ENCODE results near the gene CACNA1C. TPM values are rescaled to one million over a fixed set of nuclear protein-coding genes. Genes with fewer than 3 reads are reported as not detected.

The CACNA1C gene
- total RNA-seq, 2 donors from 2014 or later: 4.4 to 10.1 TPM

DNA sequence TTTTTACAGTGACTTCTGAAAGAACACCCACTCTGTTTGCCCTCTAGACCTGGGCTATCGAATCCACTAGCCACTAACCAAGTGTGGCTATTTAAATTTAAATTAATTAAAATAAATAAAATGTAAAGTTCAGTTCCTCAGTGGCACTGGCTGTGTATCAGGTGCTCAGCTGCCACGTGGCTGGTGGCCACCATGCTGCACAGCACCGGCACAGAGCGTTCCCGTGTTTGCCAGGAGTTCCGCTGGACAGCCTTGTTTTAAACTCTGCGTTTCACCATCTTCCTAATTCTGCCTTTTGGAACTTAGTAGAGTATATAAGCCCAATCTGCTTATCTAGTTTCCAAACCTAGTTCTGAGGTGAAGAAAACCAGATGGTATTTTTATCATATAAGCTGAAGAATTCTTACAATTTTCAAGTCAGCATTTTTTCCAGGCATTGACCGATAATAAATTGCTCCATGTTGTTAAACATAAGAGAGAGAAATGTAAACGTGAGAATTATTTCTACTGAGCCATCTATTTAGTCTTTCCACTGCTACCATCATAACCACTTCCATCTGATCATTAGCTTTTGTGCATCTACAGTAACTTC, 339.0 kb downstream of the CACNA1C start:
- ATAC-seq (no peak), DNase-seq (peak in 1 of 2 donors; percentile 21)
- intact Hi-C loops (cut with DNase I, micrococcal nuclease): no loop called here

DNA sequence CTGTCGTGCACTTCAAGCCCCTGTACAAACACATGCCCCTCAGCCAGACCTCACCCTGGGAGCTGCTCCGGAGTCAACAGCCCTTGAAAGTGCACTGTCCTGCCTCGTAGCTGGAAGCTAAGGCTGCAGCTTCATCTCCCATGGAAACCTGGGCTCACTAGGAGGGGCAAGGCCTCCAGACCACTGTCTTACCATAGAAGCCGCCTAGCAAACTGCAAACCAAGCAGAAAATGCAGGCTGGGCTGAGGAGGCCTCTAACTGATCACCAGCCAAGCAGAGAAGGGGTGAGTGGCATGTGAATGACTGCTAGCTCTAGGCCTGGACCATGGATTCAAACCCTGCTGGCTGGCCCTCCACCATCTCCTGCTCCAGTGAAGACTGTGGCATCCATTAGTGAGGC, 340.2 kb downstream of the CACNA1C start:
- no peak for ATAC-seq
- intact Hi-C loops (cut with DNase I, micrococcal nuclease): no loop called here
- DNase-seq: no peak

DNA sequence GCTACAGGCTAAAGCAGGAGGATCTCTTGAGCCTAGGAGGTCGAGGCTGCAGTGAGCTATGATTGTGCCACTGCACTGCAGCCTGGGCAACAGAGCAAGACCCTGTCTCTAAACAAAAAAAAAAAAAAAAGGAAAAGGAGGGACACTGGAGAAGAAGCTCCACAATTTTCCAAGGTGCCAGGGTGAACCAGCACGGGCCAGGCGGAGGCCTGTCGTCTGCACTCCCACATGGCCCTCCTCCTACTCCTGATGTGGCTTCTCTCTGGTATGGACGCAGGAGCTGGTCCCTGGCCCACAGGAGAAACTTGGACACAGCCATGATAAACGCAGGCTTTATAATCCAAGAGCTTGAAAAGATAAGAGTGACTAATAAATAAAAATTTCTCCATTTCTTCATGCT, 341.2 kb downstream of the CACNA1C start:
- DNase-seq (no peak), ATAC-seq (no peak)
- intact Hi-C loops (cut with DNase I, micrococcal nuclease): no loop called here

DNA sequence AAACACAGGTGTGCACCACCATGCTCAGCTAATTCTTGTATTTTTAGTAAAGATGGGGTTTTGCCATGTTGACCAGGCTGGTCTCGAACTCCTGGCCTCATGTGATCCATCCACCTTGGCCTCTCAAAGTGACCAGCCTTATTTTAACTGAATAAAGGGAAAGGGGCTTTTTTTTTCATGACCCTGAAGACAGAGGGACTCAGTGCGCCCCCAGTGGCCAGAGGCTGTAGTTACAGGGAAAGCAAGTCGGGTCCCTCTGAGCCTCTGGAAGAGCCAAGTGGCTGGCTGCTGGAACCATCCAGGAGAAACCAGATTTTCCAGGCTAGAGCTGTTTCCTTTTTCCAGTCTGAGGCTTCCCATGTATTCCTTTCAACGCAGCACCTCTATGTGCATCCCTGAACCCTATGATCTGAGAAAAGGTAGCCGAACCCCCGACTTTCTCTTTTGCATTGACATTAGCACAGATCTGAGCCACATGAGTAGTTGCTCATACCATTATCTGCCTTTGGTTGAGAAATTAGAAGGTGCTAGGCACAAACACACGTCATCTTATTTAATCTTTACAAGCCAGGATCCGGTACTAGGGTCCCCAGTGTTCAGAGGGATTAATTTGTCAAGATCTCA, 342.7 kb downstream of the CACNA1C start:
- peak in 1 of 2 donors; percentile 50 for DNase-seq
- intact Hi-C loops (cut with DNase I, micrococcal nuclease): no loop called here
- peak; percentile 50 for ATAC-seq

DNA sequence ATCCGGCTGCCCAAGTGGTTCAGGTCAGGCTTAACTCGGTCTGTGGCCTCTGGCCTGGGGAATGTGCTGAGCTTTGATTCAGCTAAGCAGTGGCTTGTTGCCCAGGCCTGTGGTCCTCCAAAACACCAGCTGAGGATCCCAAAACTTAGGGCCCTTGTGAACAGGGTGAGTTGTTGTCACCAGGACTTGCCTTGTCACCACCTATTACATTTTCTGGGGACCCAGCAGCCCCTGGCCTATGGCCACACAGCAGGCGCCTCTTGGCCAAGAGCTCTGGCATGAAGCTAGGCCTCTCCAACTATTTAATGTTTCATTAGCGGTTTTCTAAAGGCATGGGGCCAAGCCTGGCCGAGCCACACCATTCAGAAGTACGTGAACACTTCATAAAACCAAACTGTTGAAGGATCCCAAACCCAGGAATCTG, 343.7 kb downstream of the CACNA1C start:
- DNase-seq (peak in 1 of 2 donors; percentile 21), ATAC-seq (no peak)
- intact Hi-C loops (cut with DNase I, micrococcal nuclease): no loop called here

DNA sequence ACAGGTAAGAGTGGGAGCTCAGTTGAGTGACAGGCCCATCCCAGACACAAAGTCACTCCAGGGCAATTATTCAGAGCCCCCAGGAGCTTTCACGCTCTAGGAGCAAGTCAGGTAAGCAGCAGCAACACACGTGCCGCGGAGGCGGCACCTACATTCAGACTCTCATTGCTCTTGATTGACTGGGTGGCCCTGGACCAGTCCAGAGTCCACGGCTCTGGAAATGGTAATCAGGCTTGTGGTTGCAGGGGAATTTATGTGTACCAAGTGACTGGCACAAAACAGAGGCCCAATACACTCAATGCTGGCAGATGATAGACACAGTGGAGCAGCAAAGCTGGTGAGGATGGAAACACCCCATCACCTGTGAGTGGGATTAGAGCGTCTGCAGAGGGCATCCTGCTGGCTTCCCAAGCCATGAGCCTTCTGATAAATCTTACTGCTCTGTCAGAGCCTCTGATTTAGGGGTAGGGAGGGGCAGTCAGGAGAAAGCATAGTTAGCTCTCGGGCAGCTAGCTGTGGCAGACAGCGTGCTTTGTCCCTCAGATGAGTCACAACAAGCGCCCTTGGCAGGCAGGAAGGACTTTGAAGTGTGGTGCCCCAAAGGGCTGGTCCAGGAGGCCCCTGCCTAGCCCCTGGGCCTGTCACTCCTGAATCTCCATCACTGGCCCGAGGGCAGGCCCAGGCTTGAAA, 344.7 kb downstream of the CACNA1C start:
- ATAC-seq (no peak), DNase-seq (no peak)
- intact Hi-C loops (cut with DNase I, micrococcal nuclease): no loop called here

DNA sequence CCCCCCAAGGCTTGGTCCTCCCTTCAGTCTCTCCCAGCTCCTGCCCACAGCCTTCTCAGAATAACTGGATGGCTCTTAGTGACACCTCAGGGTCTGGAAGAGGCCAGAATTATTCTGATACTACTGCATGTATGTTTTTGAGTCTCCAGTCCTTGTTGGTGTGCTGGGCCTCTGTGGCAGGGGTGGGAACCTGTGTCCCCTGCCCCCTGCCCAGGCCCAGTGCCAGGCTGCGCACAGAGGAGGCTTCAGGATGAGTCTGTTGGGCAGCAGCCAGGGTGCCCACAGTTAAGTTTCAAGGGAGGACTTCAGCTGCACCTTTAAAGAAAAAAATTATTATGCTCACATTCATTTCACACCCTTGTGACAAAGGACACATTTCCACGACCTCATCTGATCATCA, 348.3 kb downstream of the CACNA1C start:
- DNase-seq: no peak

DNA sequence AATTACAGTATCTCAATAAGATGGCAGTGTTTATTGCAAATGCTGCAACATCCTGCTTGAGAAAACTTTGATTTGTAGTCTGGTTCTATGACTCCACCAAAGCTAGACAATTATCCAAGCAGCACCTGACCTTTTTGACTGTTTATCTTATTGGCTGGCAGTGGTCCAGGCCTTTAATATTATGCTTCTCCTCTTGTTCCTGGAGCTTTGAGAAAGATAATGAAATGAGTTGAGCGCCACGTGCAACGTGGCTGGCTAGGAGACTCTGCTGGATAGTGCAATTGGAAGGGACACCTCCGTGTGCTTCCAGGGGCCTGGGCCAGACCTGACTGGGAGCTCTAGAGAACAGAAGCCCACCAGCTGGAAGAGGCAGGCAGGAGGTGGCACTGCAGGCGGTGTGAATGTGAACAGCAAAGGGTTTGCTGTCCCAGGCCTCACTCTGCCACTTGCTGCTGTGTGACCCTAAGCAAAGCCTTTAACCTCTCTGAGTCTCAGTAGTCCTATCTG, 349.3 kb downstream of the CACNA1C start:
- intact Hi-C loops (cut with DNase I, micrococcal nuclease): no loop called here
- DNase-seq: no peak
- ATAC-seq: no peak

More for the DNA sequence above, 348.3 kb downstream of the CACNA1C start:
- intact Hi-C loops (cut with DNase I, micrococcal nuclease): no loop called here
- ATAC-seq: no peak

DNA sequence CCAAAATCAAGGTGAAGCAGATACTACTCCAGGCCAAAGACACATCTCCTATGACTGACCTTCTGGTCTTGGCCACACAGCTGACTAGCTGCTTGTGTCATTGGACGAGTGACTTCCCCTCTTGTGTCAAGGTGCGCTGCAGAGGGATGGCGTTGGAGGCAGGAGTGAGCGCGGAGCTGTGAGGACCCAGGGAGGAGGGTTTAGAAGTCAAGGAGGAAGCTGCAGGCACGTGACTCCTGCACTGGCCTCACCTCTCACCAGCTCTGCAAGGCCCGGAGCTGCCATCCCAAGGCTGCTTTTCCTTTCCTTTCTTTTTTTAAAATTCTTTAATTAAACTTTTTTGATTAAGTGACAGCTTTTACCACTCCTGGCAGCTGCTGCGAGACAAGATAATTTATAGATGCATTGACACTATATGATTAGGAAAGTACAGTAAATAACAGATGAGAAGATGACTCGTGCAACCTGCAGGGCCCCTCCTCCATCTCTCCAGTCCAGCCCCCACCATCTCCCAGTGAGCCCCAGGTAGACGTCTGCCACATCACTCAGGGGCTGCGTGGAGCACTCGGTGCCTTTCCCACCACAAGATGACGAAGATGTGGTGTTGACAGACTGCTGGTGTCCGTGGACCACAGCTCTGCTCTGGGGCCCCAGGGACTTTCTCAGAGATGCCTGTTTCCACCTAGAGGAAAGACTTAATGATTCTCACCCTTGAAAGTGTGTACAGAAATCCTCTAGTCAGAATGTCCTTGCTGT, 350.6 kb downstream of the CACNA1C start:
- intact Hi-C loops (cut with DNase I, micrococcal nuclease): no loop called here
- DNase-seq (no peak), ATAC-seq (no peak)

DNA sequence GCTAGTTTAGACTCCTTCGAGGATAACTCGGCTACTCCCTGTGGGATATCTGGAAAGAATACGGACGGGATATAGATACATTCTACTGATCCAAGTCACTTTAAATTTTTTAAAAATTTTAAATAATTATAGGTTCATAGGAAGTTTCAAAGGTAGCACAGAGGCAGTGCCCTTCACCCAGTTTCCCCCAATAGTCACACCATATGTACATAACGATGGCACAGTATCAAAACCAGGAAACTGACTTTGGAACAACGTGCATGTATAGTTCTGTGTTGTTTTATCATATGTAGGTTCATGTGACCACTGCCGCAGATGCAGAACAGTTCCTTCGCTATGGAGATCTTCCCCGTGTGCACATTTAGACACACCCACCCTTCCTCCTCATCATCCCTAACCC, 352.3 kb downstream of the CACNA1C start:
- ATAC-seq (no peak), DNase-seq (no peak)
- intact Hi-C loops (cut with DNase I, micrococcal nuclease): no loop called here

DNA sequence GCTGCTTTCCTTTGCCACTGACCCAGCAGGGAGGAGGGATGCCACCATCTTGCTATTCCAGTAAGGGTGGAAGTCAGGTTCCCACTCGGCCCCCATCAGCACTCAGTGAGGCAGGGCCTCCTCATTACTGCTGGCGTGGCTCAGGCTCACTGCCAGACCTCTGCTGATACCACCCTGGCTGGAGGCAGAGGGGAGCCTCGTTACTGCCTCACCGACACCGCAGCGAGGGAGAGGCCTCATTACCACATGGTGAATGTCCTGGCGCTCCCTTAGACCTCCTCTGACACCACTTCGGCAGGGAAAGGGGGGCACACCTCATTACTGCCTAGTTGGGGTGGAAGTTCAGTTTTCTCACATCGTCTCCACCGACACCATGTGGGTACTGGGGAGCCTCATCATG, 354.1 kb downstream of the CACNA1C start:
- intact Hi-C loops (cut with DNase I, micrococcal nuclease): no loop called here
- DNase-seq (no peak), ATAC-seq (no peak)

DNA sequence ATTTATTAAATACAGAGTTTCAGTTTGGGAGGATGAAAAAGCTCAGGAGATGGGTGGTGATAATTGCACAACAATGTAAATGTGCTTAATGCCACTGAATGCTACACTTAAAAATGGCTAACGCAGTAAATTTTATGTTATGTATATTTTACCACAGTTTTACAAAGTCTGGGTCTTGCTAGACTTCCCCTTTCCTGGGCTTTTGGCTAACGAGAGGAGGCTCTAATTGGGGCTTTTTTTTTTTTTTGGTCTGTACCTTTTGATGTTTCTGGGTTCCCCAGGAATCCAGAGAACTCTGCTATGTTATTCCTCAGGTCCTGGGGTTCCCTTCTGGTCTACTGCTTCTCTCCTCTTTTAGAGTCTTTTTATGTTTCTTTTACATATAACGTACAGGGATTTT, 355.5 kb downstream of the CACNA1C start:
- ATAC-seq (no peak), DNase-seq (no peak)
- intact Hi-C loops (cut with DNase I, micrococcal nuclease): no loop called here

DNA sequence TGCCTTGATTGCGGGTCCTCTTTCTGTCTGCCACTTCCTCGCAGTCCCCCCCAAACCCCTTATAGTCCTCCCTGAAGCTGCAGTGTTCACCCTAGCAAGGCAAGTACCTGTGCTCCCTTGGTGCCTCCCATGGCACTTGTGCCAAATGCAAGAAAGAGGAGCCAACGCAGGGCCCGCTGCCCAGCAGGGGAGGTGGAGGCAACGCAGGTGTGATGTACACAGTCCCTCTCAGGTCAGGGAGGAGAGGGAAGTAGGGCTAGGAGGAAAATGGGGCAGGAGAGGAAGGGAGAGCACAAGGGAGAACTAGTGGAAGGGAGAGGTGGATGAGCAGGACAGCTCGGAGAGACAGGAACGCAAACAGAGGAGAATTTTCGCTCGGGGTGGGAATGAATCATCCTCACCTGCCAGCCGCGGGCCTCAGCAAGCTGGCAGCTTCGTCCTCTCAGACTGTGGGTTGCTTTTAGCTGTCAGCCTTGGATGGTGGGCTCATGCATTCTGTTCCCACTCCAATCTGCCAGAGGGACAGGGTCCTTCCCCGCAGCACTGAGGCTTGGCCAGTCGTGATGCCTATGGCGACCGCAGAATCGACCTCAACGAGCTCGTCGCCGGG, 357.0 kb downstream of the CACNA1C start:
- intact Hi-C loops (cut with DNase I, micrococcal nuclease): no loop called here
- no peak for ATAC-seq
- no peak for DNase-seq

DNA sequence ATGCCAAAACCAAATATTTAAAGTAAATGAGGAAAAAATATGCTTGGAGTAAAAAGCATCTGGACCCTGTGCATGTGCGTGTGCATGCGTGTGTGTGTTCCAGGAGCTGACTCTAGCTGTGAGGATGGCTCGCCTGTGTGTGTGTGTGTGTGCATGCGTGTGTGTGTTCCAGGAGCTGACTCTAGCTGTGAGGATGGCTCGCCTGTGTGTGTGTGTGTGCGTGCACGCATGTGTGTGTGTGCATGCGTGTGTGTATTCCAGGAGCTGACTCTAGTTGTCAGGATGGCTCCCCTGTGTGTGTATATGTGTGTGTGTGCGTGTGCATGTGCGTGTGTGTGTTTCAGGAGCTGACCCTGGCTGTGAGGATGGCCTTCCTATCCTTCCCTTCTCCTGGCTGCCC, 357.7 kb downstream of the CACNA1C start:
- DNase-seq: no peak
- intact Hi-C loops (cut with DNase I, micrococcal nuclease): no loop called here
- ATAC-seq: no peak

DNA sequence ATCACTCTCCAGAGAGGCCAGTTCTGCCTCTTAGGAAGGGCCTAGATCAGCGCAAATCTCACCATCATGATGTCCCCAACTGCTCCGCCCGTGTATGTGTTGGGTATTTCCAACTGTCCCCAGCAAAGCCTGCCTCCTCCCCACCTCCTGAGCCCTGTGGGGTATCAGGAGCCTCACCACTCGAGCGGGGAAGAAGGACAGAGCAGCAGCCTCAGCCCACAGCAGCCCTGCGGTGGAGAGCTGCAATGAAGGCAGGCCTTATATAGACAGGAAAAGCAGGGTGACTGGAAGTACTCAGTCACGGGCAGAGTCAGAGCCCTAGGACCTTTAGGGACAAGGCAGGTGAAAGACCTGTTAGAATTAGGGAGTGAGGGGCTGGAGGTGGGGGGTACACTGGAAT, 358.2 kb downstream of the CACNA1C start:
- intact Hi-C loops (cut with DNase I, micrococcal nuclease): no loop called here
- no peak for DNase-seq

DNA sequence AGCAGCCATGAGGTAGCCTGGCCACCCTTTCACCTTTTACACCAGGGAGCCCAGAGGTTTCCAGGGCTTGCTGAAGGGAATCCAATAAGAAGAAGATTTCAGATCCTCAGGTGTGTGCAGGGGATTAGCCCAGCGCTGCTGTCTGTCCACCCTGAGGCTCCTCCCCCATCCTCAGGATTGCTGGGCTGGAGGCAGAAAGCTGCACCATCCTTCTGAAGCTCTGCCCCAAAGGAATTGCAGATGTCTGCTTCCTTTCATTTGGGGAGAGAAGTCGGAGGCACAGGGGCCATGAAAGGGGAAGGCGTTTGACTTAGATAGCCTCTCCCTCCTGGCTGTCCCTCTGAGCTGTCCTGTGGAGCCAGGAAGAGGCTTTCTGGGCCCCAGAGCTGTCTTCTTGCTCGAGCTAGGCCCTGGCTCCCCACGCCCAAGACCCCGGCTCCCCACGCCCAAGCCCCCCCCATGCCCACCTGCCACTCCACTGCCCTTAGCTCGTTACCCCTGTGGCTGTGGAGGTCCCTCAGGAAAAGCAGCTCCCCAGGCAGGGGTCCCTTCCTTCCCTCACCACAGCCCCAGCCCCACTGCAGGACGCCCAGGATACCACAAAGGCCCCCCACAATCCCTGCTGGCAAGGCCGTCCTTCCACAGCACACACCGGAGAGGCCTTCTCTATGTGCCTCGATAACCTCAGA, 359.0 kb downstream of the CACNA1C start:
- DNase-seq: no peak
- intact Hi-C loops (cut with DNase I, micrococcal nuclease): no loop called here
- ATAC-seq: no peak

More for the DNA sequence above, 358.2 kb downstream of the CACNA1C start:
- ATAC-seq: no peak

DNA sequence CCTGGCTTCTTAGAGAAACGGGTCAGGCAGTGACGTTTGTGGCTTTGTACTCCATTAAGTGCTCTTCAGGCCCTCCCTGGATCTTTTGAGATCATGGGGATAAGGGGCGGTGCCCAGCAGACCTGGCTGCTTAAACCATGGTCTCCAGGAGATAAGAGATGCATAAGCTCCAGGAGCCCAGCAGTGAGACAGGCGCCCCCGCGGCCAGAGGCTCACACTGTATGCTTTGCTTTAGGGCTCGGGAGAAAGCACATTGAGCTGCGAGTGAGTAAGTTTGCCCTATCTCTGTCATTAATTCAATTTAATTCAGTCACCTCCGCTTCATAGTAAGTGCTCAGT, 359.5 kb downstream of the CACNA1C start:
- intact Hi-C loops (cut with DNase I, micrococcal nuclease): no loop called here
- ATAC-seq (no peak), DNase-seq (no peak)

DNA sequence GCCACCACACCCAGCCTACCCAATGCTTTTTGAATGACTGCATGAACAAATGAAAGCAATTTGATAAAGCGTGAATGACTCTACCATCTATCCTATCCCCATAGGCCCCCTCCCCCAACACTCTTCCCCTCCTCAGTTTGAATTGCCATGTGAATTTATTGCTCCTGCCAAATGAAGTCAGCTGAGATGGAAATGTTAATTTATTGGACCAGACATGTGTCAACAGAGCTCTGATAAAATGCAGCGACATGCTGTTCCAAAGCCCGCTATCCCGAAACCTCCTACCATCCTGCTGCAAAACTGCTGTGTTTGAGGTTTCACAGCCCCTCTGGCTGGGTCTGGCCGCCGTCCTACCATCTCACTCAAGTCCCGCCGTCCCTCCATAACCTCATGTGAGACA, 360.5 kb downstream of the CACNA1C start:
- DNase-seq: no peak
- ATAC-seq: no peak
- intact Hi-C loops (cut with DNase I, micrococcal nuclease): no loop called here

Data from left colon (tissue), 2 donors.